Mesenteric fat pad (tissue), 1 donor: Measurements from ENCODE around the gene YIF1A. TPM values are rescaled to one million over a fixed set of nuclear protein-coding genes. Genes with fewer than 3 reads are reported as not detected.

ENCODE experiments used
- DNase-seq: peaks from one replicate; pipeline ENCODE4 v3.0.0-alpha.2; 2020; ENCODE audit warnings: low spot score
- long read RNA-seq: library from polyadenylated mRNA; unstranded; transcript quantifications from one replicate; pipeline ENCODE4 v2.0.0, GENCODE V29; 2020
- total RNA-seq: library from RNA; stranded (reverse); fragmentation: NEBNext Ultra II Directional; extraction: Animal tissue kit (Norgen Biotek cat#: 25700); gene quantifications from one replicate; pipeline ENCODE4 v1.2.1, GENCODE V29; 2021
- donor health status: DM: yes; HTN: yes; CAD: no.

The YIF1A gene, protein sequence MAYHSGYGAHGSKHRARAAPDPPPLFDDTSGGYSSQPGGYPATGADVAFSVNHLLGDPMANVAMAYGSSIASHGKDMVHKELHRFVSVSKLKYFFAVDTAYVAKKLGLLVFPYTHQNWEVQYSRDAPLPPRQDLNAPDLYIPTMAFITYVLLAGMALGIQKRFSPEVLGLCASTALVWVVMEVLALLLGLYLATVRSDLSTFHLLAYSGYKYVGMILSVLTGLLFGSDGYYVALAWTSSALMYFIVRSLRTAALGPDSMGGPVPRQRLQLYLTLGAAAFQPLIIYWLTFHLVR
- 81.7 TPM for total RNA-seq
- long read RNA-seq, transcript YIF1A-201 (7 exons, 943 nt): minor isoform, 8 of 293 reads
- long read RNA-seq, transcript YIF1A-203 (8 exons, 1,124 nt): major isoform, 245 of 293 reads
- long read RNA-seq, partial matches to known transcripts: 7 of 293 reads
- long read RNA-seq, other reads (novel, unspliced or antisense): 32 of 293 reads

GRCh38 chr11:66288671-66289547 lies at the start of gene YIF1A:
YIF1A (minus strand) TSS chr11:66289143; CDS start chr11:66288985, 158 bp downstream.
- peak; percentile 99 for DNase-seq

DNA sequence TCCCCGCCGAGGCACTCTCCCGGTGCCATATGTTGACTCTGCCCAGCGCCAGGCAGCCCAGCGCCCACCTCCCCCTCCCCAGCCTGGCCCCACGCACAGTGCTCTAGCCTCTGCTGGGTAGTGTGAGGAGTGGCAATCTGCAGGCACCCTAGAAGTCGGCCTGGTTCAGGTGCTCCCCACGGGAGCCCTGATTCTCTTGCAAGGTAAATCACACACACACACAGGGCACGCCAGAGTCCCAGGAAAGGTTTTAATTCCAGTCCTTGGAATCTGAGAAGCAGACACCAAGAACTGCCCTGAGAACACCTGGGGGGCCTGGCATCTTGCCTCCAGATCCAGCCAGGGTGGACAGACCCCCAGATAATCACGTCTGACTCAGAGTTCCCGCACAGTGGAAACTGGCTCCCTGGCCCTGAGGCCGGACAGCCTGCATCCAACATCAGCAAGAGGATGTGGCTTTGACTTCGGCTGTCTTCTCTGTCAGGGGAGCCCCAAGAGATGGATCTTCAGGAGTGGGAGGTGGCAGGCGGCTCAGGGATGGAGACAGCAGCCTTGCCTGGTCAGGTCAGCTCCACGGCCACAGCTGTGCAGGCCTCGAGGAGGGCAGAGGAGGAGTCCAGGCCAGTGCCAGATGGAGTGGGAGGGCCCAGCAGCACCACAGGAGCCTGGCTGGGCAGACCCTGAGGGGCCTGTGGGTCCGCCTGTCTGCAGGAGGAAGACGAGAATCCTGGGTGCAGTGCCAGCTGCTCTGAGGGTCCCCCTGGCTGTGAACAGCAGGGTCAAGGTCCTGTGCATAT lies 48.4 kb upstream of the YIF1A start:
- no peak for DNase-seq

- DNase-seq: no peak
These were observed 47.5 kb upstream of the YIF1A start, which contains the start of gene RIN1 for GRCh38 chr11:66336234-66337102. RIN1 (minus strand) TSS chr11:66336434; CDS start chr11:66336402, 32 bp downstream.

GRCh38 chr11:66335531-66336233 lies 46.7 kb upstream of the YIF1A start:
- no peak for DNase-seq

GRCh38 chr11:66334605-66335442 lies 45.9 kb upstream of the YIF1A start:
- DNase-seq: no peak

- DNase-seq: no peak
These were observed 45.1 kb upstream of the YIF1A start for GRCh38 chr11:66333896-66334604.

GRCh38 chr11:66333220-66333877 lies 44.4 kb upstream of the YIF1A start:
- no peak for DNase-seq

DNA sequence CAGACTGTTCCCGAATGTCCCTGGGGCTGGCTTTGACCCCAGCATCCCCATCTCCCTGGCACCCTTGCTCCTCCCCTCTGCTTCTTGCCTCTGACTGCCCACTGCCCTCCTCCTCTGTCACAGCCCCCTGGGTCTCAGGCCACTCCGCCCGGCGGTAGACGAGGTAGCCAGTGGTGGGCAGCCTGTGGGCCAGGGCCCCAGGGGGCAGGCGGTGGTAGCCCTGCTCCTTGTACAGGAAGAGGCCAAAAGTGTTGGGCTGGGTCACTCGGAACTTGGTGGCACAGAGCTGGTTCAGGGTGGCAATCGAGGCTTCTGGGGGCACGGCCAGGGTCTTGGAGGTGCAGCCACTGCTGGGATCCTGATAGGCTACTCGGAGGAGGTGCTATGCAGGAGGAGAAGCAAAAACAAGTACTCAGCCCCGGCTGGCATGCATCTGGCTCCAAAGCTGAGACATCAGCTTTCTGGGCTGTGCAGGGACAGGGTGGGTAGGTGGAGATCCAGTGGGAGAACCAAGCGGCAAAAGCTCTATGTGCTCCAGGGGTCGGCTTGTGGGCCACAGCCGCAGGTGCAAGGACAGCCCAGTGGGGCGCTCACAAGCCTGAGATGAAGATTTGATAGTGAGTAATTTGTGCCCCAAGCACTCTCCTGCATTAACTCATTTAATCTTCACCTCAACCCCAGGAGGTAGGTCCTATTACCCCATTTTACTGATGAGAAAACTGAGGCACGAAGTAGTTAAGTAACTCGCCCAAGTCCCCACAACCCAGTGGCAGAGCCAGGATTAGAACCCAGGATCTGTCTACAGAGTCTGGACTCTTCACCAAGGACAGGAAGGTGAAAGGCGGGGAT lies 43.7 kb upstream of the YIF1A start:
- no peak for DNase-seq

- no peak for DNase-seq
These were observed 42.8 kb upstream of the YIF1A start for GRCh38 chr11:66331542-66332370.

- no peak for DNase-seq
These were observed 42.0 kb upstream of the YIF1A start for GRCh38 chr11:66330931-66331330.

DNA sequence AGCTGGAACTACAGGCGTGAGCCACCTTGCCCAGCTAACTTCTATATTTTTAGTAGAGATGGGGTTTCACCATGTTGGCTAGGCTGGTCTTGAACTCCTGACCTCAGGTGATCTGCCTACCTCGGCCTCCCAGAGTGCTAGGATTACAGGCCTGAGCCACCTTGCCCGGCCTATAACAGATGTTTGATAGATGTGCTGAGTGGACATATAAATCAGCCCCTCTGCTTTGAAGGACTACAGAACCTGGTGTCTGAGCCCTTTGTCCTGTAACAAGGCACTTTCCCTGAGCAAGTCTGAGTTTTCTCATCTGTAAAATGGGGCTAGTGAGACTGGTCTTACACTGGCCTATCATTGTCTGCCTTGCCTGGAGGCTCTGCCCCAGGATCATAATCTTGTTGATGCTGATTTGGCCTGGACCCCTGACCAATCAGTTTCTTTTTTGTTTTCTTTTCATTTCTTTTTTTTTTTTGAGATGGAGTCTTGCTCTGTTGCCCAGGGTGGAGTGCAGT lies 40.3 kb upstream of the YIF1A start:
- no peak for DNase-seq

- no peak for DNase-seq
These were observed 39.6 kb upstream of the YIF1A start for GRCh38 chr11:66328302-66329144.

GRCh38 chr11:66328031-66328301 lies 39.0 kb upstream of the YIF1A start:
- no peak for DNase-seq

GRCh38 chr11:66327171-66328030 lies 38.5 kb upstream of the YIF1A start:
- DNase-seq: no peak
